SK-MEL-5 (cell line): Measurements from ENCODE around the gene SPEM1. TPM values are rescaled to one million over a fixed set of nuclear protein-coding genes. Genes with fewer than 3 reads are reported as not detected.

Experiments used
- DNase-seq: peaks from one replicate; pipeline ENCODE4 v3.0.0-alpha.2; 2016; ENCODE audit warnings: low read depth, low spot score
- in situ Hi-C: cut with HindIII; loops from 2 replicates; pipeline ENCODE4 v1.10.0; 2016; ENCODE audit warnings: low sequenced_read_pairs, high pct_unique_total_duplicates, low pct_unique_long_range_greater_than_20kb
- polyA plus RNA-seq, 2 experiments: library from polyadenylated mRNA; depleted of rRNA; stranded (reverse); fragments of >200 nt; gene quantifications; 2 replicates each; pipeline ENCODE4 v1.2.3, GENCODE V29; 2015
- total RNA-seq: library from RNA; depleted of rRNA; stranded (reverse); fragments of >200 nt; shearing (Covaris generic); gene quantifications from 2 replicates; pipeline ENCODE4 v1.2.3, GENCODE V29; 2014; rRNA removed

Gene SPEM1
- not detected in 2 replicates for total RNA-seq
- polyA plus RNA-seq (2015; cell fraction: cytosol; rRNA removed): not detected in 2 replicates
- not detected in 2 replicates for polyA plus RNA-seq (2015; cell fraction: nucleus; rRNA removed)

GRCh38 chr17:7419819-7420610, at the start of gene SPEM1:
SPEM1 (plus strand) TSS chr17:7420324; CDS start chr17:7420385, 61 bp downstream.
- no peak for DNase-seq

GRCh38 chr17:7370853-7371252, 49.3 kb upstream of the SPEM1 start:
- no peak for DNase-seq
- in situ Hi-C loops: no loop called here

More at GRCh38 chr17:7419819-7420610, at the start of gene SPEM1:
- in situ Hi-C loops: no loop called here

GRCh38 chr17:7374353-7374752, 45.8 kb upstream of the SPEM1 start:
- no peak for DNase-seq
- in situ Hi-C loops: no loop called here

- DNase-seq: no peak
- in situ Hi-C loops: no loop called here
These were observed 41.0 kb upstream of the SPEM1 start for GRCh38 chr17:7379134-7379533.

GRCh38 chr17:7380321-7380720, 39.8 kb upstream of the SPEM1 start:
- in situ Hi-C loops: no loop called here
- no peak for DNase-seq

- in situ Hi-C loops: no loop called here
- no peak for DNase-seq
These were observed 39.1 kb upstream of the SPEM1 start, which contains the start of gene TNK1 for GRCh38 chr17:7380855-7381683. TNK1 (plus strand) TSS chr17:7381089; CDS start chr17:7382927, 1,838 bp downstream.

- in situ Hi-C loops: no loop called here
- no peak for DNase-seq
These were observed 37.2 kb upstream of the SPEM1 start for GRCh38 chr17:7382901-7383300.

GRCh38 chr17:7383371-7383741, 36.8 kb upstream of the SPEM1 start:
- DNase-seq: no peak
- in situ Hi-C loops: no loop called here

- DNase-seq: no peak
- in situ Hi-C loops: no loop called here
These were observed 36.2 kb upstream of the SPEM1 start for GRCh38 chr17:7383742-7384488.

- no peak for DNase-seq
- in situ Hi-C loops: no loop called here
These were observed 35.5 kb upstream of the SPEM1 start for GRCh38 chr17:7384489-7385081.

GRCh38 chr17:7388856-7389255, 31.3 kb upstream of the SPEM1 start:
- DNase-seq: no peak
- in situ Hi-C loops: no loop called here

- DNase-seq: no peak
- in situ Hi-C loops: no loop called here
These were observed 29.9 kb upstream of the SPEM1 start for GRCh38 chr17:7389924-7390910.

- DNase-seq: no peak
- in situ Hi-C loops: no loop called here
These were observed 28.8 kb upstream of the SPEM1 start for GRCh38 chr17:7391307-7391706.

GRCh38 chr17:7392696-7393612, 27.2 kb upstream of the SPEM1 start:
- DNase-seq: no peak
- in situ Hi-C loops: no loop called here

- peak; percentile 10 for DNase-seq
- in situ Hi-C loops: no loop called here
These were observed 26.3 kb upstream of the SPEM1 start for GRCh38 chr17:7393613-7394451.
